CD4-positive, alpha-beta T cell (primary cell): ENCODE measurements around the gene SETD3. TPM values are rescaled to one million over a fixed set of nuclear protein-coding genes. Genes with fewer than 3 reads are reported as not detected.

Experiments
- ATAC-seq: fragments of 200-7000 bp; cut with Tn5 transposase; one replicate; pipeline ENCODE4 v1.10.0; 2022; ENCODE audit warnings: mild to moderate bottlenecking; ENCODE audit not compliant: poor library complexity
- CTCF ChIA-PET: fragments of 350-600 bp; sonication (Branson Sonifier 250); formaldehyde crosslinking; loops from one replicate; lab custom pipeline; 2021; ENCODE audit warnings: antibody characterized with exemption, inconsistent platforms; lab: Charles Lee
- POLR2A ChIA-PET: fragments of 350-600 bp; sonication (Branson Sonifier 250); formaldehyde crosslinking; loops from one replicate; lab custom pipeline; 2021; ENCODE audit warnings: antibody characterized with exemption, inconsistent platforms; lab: Charles Lee
- DNase-seq, 14 experiments: peaks; one replicate each; pipeline ENCODE4 v3.0.0-alpha.2; 2013 to 2020; ENCODE audit warnings: mixed read lengths in 2 of 14
- H3K27ac ChIP-seq, 2 donors: one replicate each; pipeline versions ENCODE4 v1.5.1 to v1.7.0; 2013; ENCODE audit warnings: low read length in 2 of 2, low read depth in 1 of 2, mild to moderate bottlenecking in 1 of 2
- H3K27me3 ChIP-seq, 2 experiments: 1 replicate in 1 of 2; 2 replicates in 1 of 2; pipeline versions ENCODE4 v1.6.1 to v1.7.0; 2013; ENCODE audit warnings: low read length in 2 of 2, control low read depth in 1 of 2, mild to moderate bottlenecking in 1 of 2, moderate library complexity in 1 of 2; ENCODE audit not compliant: insufficient read depth in 2 of 2, control insufficient read depth in 1 of 2
- H3K36me3 ChIP-seq: one replicate; pipeline ENCODE4 v1.6.1; 2013; ENCODE audit warnings: low read length, control low read depth; ENCODE audit not compliant: insufficient read depth
- H3K4me1 ChIP-seq: one replicate; pipeline ENCODE4 v1.6.1; 2013; ENCODE audit warnings: low read length, control low read depth; ENCODE audit not compliant: insufficient read depth
- H3K4me3 ChIP-seq: one replicate; pipeline ENCODE4 v1.5.1; 2013; ENCODE audit warnings: mild to moderate bottlenecking, low read length, moderate library complexity
- H3K9me3 ChIP-seq, 2 experiments: 1 replicate in 1 of 2; 2 replicates in 1 of 2; pipeline versions ENCODE4 v1.6.1 to v1.7.0; 2013; ENCODE audit warnings: low read length in 2 of 2, mild to moderate bottlenecking in 2 of 2, control low read depth in 1 of 2, moderate library complexity in 1 of 2; ENCODE audit not compliant: control insufficient read depth in 1 of 2, insufficient read depth in 1 of 2
- H3K27ac Mint-ChIP-seq: one replicate; pipeline ENCODE4 v1.8.0; 2020; ENCODE audit warnings: mixed read lengths
- H3K27me3 Mint-ChIP-seq: one replicate; pipeline ENCODE4 v1.8.0; 2021; ENCODE audit warnings: mixed read lengths
- H3K36me3 Mint-ChIP-seq: one replicate; pipeline ENCODE4 v1.8.0; 2021; ENCODE audit warnings: low read depth, mixed read lengths
- H3K4me1 Mint-ChIP-seq: one replicate; pipeline ENCODE4 v1.8.0; 2021; ENCODE audit warnings: low read depth, mixed read lengths
- H3K4me3 Mint-ChIP-seq: one replicate; pipeline ENCODE4 v1.8.0; 2020; ENCODE audit warnings: mild to moderate bottlenecking, mixed read lengths
- H3K9me3 Mint-ChIP-seq: one replicate; pipeline ENCODE4 v1.8.0; 2020; ENCODE audit warnings: mixed read lengths
- intact Hi-C, 2 experiments: fragments of 100-400 bp; cut with DNase I in 1 of 2; cut with micrococcal nuclease in 1 of 2; formaldehyde crosslinking; loops; one replicate each; pipeline versions ENCODE4 v1.15.1 to v1.9.0; 2023 to 2025; cut with DNase I, micrococcal nuclease
- total RNA-seq, 174 experiments: library from RNA in 2 of 174; stranded (reverse) in 2 of 174; gene quantifications; one replicate each; pipeline ENCODE4 v1.2.3 and lab custom pipeline; 2021 to 2026
- TF ChIP-seq, protein P1 (sequence below): fragments of 200-600 bp; IDR thresholded peaks from one replicate; pipeline ENCODE4 v1.8.0; 2022; ENCODE audit warnings: antibody characterized with exemption, mild to moderate bottlenecking

SETD3 gene
- total RNA-seq, 2 experiments from 2014 or later = 46.1 to 51.4 TPM

DNA sequence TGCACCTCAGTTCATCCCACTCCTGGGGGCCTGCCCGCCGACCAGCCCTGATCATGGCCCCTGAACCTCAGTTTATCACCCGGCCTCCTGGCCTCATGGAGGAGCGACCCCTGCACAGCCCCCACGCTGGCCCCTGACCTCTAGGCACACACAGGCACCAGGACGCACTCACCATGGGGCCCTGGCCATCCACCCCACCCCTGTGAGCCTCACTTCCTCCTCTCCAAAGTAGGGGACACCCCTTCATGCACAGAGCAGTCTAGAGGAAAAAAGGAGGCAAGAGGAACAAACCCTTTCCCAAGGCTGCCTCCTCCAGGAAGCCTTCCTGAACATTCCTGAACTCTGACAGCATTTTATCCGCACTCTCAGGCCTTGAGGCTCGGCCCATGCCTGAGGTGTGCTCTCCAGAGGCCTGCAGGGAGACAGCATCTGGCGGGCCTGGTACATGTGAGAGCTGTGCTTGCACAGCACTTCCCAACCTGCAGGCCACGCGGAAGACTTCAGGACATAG lies 40.0 kb upstream of the SETD3 start:
- Histone ChIP-seq H3K36me3 (no peaks in the 10 kb centered on the region), H3K4me1 (peaks cover 22% of the 10 kb centered on the region), H3K4me3 (no peak overlapping the region), H3K9me3 (no peaks in the 10 kb centered on the region), H3K27me3 (no peaks in the 10 kb centered on the region), H3K27ac (no peak overlapping the region)
- TF ChIP-seq, protein P1, sequence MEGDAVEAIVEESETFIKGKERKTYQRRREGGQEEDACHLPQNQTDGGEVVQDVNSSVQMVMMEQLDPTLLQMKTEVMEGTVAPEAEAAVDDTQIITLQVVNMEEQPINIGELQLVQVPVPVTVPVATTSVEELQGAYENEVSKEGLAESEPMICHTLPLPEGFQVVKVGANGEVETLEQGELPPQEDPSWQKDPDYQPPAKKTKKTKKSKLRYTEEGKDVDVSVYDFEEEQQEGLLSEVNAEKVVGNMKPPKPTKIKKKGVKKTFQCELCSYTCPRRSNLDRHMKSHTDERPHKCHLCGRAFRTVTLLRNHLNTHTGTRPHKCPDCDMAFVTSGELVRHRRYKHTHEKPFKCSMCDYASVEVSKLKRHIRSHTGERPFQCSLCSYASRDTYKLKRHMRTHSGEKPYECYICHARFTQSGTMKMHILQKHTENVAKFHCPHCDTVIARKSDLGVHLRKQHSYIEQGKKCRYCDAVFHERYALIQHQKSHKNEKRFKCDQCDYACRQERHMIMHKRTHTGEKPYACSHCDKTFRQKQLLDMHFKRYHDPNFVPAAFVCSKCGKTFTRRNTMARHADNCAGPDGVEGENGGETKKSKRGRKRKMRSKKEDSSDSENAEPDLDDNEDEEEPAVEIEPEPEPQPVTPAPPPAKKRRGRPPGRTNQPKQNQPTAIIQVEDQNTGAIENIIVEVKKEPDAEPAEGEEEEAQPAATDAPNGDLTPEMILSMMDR = no peak
- DNase-seq (peak in 1 of 14 experiments; percentile 0), ATAC-seq (no peak)
- no peak overlapping the region for H3K27ac Mint-ChIP-seq
- H3K4me3 Mint-ChIP-seq = no peak overlapping the region
- no peaks in the 10 kb centered on the region for H3K36me3 Mint-ChIP-seq
- H3K4me1 Mint-ChIP-seq = peaks cover 16% of the 10 kb centered on the region
- POLR2A ChIA-PET = no interaction called here
- H3K27me3 Mint-ChIP-seq = no peaks in the 10 kb centered on the region
- H3K9me3 Mint-ChIP-seq = no peaks in the 10 kb centered on the region
- CTCF ChIA-PET = no interaction called here
- intact Hi-C loops = no loop called here

DNA sequence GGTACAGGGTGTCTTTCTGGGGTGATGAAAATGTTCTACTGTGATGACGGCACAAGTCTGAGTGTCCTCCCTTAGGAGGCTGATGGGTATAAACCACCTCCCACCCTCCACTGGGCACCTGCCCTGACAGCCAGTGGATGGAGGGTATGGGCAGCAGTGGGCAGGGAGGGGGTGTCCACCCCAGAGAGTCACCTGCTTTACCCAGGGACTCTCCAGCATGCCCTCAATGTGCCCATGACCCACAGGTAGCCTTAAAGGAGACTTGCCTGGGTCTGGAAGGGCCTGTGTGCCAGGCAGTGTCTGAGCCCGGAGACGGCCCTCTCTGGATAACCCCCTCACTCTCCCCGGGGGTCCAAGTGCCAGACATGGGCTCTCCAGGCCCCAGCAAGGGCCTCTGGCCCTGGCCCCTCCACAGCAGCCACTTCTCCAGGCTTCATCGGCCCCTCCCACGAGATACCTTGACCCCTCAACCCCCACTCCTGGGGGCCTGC lies 39.3 kb upstream of the SETD3 start:
- H3K27me3 Mint-ChIP-seq = no peaks in the 10 kb centered on the region
- no peaks in the 10 kb centered on the region for H3K9me3 ChIP-seq
- no peak overlapping the region for H3K4me3 ChIP-seq
- intact Hi-C loops = loop anchor here in 1 of 2 experiments (5.0 kb wide), 3 partner anchors 167 to 427 kb away; partner anchors contain the start of gene EML1
- H3K4me1 Mint-ChIP-seq = peaks cover 9% of the 10 kb centered on the region
- peak in 1 of 14 experiments; percentile 1 for DNase-seq
- H3K27ac ChIP-seq = no peak overlapping the region
- no peaks in the 10 kb centered on the region for H3K27me3 ChIP-seq
- no peak overlapping the region for H3K4me3 Mint-ChIP-seq
- ChIA-PET CTCF (no interaction called here), POLR2A (no interaction called here)
- TF ChIP-seq, protein P1 = no peak
- H3K9me3 Mint-ChIP-seq = no peaks in the 10 kb centered on the region
- ATAC-seq = no peak
- peaks cover 3% of the 10 kb centered on the region for H3K36me3 ChIP-seq
- no peaks in the 10 kb centered on the region for H3K36me3 Mint-ChIP-seq
- H3K4me1 ChIP-seq = peaks cover 16% of the 10 kb centered on the region
- H3K27ac Mint-ChIP-seq = no peak overlapping the region

DNA sequence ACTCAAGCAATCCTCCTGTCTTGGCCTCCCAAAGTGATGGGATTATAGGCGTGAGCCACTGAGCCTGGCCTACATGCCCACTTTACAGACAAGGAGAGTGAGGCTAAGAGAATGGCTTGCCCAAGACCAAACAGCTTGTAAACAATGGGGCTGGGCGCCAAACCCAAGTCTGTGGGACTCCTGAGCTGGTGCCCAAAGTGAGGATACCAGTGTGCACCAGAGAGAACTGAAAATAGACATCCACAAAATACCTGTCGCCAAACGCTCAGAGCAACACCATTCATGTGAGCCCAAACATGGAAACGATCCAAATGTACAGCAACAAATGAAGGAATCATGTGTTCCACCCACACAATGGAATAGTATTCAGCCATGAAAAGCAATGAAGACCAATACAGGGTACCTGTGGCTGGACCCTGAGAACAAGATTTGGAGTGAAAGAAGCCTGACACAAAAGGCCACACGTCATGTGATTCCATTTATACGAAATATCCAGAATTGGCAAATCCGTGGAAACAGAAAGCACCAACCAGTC lies 38.8 kb upstream of the SETD3 start:
- H3K27me3 ChIP-seq = no peaks in the 10 kb centered on the region
- peaks cover 4% of the 10 kb centered on the region for H3K4me1 Mint-ChIP-seq
- no peaks in the 10 kb centered on the region for H3K27me3 Mint-ChIP-seq
- no peaks in the 10 kb centered on the region for H3K9me3 Mint-ChIP-seq
- intact Hi-C loops = loop anchor here in 1 of 2 experiments (5.0 kb wide), 3 partner anchors 168 to 428 kb away; partner anchors contain the start of gene EML1
- ChIA-PET CTCF (no interaction called here), POLR2A (no interaction called here)
- no peaks in the 10 kb centered on the region for H3K36me3 Mint-ChIP-seq
- no peak overlapping the region for H3K27ac Mint-ChIP-seq
- H3K27ac ChIP-seq = no peak overlapping the region
- no peak overlapping the region for H3K4me3 ChIP-seq
- DNase-seq (peak in 1 of 14 experiments; percentile 0), ATAC-seq (no peak)
- peaks cover 10% of the 10 kb centered on the region for H3K4me1 ChIP-seq
- no peak overlapping the region for H3K4me3 Mint-ChIP-seq
- H3K9me3 ChIP-seq = no peaks in the 10 kb centered on the region
- peaks cover 5% of the 10 kb centered on the region for H3K36me3 ChIP-seq
- TF ChIP-seq, protein P1 = no peak
